K562 (cell line): Measurements from ENCODE around the gene ZNF549. TPM values are rescaled to one million over a fixed set of nuclear protein-coding genes. Genes with fewer than 3 reads are reported as not detected.

ENCODE experiments used
- BRF1 ChIP-seq: IDR thresholded peaks from 3 replicates; pipeline ENCODE4 v1.6.1; 2011; ENCODE audit warnings: borderline replicate concordance, mild to moderate bottlenecking; ENCODE audit not compliant: insufficient read length; ENCODE audit errors: extremely low read depth
- CHCHD3 ChIP-seq: fragments of 250-450 bp; sonication (Bioruptor Pico); IDR thresholded peaks from 2 replicates; pipeline ENCODE4 v2.1.2; 2022; ENCODE audit warnings: mild to moderate bottlenecking
- ESRRA ChIP-seq: fragments of 450-650 bp; IDR thresholded peaks from 2 replicates; pipeline ENCODE4 v1.6.1; 2014; ENCODE audit warnings: low read depth, mild to moderate bottlenecking, moderate library complexity, borderline replicate concordance
- HDAC3 ChIP-seq: fragments of 450-650 bp; IDR thresholded peaks from 2 replicates; pipeline ENCODE4 v1.6.1; 2018; ENCODE audit warnings: borderline replicate concordance, mild to moderate bottlenecking, moderate library complexity; ENCODE audit not compliant: partially characterized antibody
- ID3 ChIP-seq, 2 experiments: fragments of 250-450 bp in 1 of 2; fragments of 450-650 bp in 1 of 2; sonication (Bioruptor Pico) in 1 of 2; IDR thresholded peaks; 2 replicates each; pipeline versions ENCODE4 v1.6.1 to v1.8.0; 2016 to 2021; ENCODE audit warnings: mild to moderate bottlenecking in 2 of 2, moderate library complexity in 2 of 2, missing compliant biosample characterization in 1 of 2, missing genetic modification characterization in 1 of 2
- RBFOX2 ChIP-seq: fragments of 200-400 bp; formaldehyde crosslinking; IDR thresholded peaks from 2 replicates; pipeline ENCODE4 v1.6.1; 2017; ENCODE audit warnings: low read depth, mild to moderate bottlenecking, low read length, moderate library complexity
- SNIP1 ChIP-seq: fragments of 450-650 bp; IDR thresholded peaks from 2 replicates; pipeline ENCODE4 v1.7.1; 2017; ENCODE audit warnings: low read depth, mild to moderate bottlenecking
- SP1 ChIP-seq: sonication (generic); formaldehyde crosslinking; IDR thresholded peaks from 2 replicates; pipeline ENCODE4 v1.8.1; 2022; ENCODE audit warnings: mild to moderate bottlenecking, missing genetic modification reagents
- TGIF2 ChIP-seq: sonication (generic); formaldehyde crosslinking; IDR thresholded peaks from 2 replicates; pipeline ENCODE4 v1.8.1; 2022; ENCODE audit warnings: mild to moderate bottlenecking, missing genetic modification reagents, moderate library complexity
- ZMIZ1 ChIP-seq, 2 experiments: fragments of 150-350 bp in 1 of 2; IDR thresholded peaks; 2 replicates each; pipeline ENCODE4 v1.6.1; 2012 to 2016; ENCODE audit warnings: low read depth in 2 of 2, low read length in 2 of 2, mild to moderate bottlenecking in 1 of 2, moderate library complexity in 1 of 2
- polyA plus RNA-seq, 8 experiments: library from polyadenylated mRNA; depleted of rRNA in 4 of 8; stranded (reverse) in 5 of 8; unstranded in 3 of 8; fragments of >200 nt; fragmentation: Nextera tagmentation in 2 of 8; fragmentation: Illumina TruSeq in 1 of 8; extraction: Ambion mirVana in 2 of 8; extraction: Trizol in 1 of 8; gene quantifications; 2 replicates each; pipeline versions ENCODE4 v1.2.1 to v1.2.3, GENCODE V29; 2011 to 2014; ENCODE audit warnings: inconsistent platforms in 1 of 8, missing spikeins in 1 of 8
- total RNA-seq, 7 experiments: library from RNA; depleted of rRNA in 6 of 7; stranded (reverse); fragments of >200 nt in 6 of 7; fragmentation: Illumina TruSeq in 2 of 7; extraction: Trizol in 2 of 7; gene quantifications; 2 replicates each; pipeline versions ENCODE4 v1.2.1 to v1.2.3, GENCODE V29; 2011 to 2021; ENCODE audit warnings: low replicate concordance in 1 of 7
- TF ChIP-seq, protein P1 (sequence below): fragments of 450-650 bp; IDR thresholded peaks from 2 replicates; pipeline ENCODE4 v1.6.1; 2017; ENCODE audit warnings: antibody characterized with exemption
- TF ChIP-seq, protein P2 (sequence below): sonication (generic); formaldehyde crosslinking; IDR thresholded peaks from 2 replicates; pipeline ENCODE4 v1.8.0; 2022; ENCODE audit warnings: mild to moderate bottlenecking, missing genetic modification reagents, borderline replicate concordance
- TF ChIP-seq, protein P3 (sequence below), 2 experiments: fragments of 450-650 bp; conservative IDR thresholded peaks; 2 replicates each; pipeline ENCODE4 v1.6.1; 2017; ENCODE audit warnings: mild to moderate bottlenecking in 2 of 2, moderate library complexity in 2 of 2
- TF ChIP-seq, protein P4 (sequence below): fragments of 250-450 bp; sonication (Bioruptor Pico); IDR thresholded peaks from 2 replicates; pipeline ENCODE4 v1.8.0; 2022; ENCODE audit warnings: inconsistent platforms, mild to moderate bottlenecking, moderate library complexity, borderline replicate concordance

The ZNF549 gene
- total and polyA plus RNA-seq, 9 of the 15 experiments (the other 6 are each of a cell fraction or from before 2014, with no cell fraction given) = 0.03 to 0.68 (median 0.25) TPM

DNA sequence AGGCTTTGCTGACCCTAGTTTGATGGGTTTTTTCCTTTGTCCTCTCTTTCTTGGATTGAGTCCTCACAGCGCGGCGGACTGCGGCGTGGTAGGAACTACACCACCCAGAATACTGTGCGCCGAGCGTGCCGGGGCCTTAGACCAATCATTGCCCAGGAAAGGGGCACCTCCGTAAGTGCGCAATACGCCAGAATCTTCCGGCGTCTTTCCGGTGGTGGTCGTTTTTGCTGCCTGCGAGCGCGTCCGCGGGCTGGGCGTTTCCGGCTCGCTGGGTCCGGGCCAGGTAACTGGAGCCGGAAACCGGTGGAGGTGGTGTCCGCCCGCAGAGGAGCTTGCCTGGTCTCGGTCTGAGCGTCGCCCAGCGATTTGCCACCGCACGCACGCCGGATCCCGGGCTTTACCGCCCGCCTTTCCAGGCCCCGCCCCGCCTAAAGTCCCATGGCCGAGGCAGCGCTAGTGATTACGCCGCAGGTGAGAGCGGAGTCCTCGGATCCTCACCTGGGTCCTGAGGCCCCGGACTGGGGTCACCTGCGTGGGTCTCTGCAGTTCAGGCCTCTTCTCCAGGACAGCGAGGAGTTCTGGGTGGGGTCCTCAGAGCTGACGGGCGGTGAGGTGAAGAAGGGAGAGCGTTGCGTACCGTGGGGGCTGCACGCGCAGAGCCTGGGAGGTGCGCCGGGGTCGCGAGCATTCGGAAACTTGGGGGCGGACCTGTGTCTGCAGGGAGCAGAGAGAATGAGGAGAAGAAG is at the start of gene ZNF549 (continued):
- TF ChIP-seq ZMIZ1 (IDR thresholded peaks at IDR 0.05; ENCODE audit: low read depth in 2 of 2, low read length in 2 of 2) = no peak
- no peak for TF ChIP-seq SP1 (CRISPR knock-in tag)
- TF ChIP-seq, protein P1, sequence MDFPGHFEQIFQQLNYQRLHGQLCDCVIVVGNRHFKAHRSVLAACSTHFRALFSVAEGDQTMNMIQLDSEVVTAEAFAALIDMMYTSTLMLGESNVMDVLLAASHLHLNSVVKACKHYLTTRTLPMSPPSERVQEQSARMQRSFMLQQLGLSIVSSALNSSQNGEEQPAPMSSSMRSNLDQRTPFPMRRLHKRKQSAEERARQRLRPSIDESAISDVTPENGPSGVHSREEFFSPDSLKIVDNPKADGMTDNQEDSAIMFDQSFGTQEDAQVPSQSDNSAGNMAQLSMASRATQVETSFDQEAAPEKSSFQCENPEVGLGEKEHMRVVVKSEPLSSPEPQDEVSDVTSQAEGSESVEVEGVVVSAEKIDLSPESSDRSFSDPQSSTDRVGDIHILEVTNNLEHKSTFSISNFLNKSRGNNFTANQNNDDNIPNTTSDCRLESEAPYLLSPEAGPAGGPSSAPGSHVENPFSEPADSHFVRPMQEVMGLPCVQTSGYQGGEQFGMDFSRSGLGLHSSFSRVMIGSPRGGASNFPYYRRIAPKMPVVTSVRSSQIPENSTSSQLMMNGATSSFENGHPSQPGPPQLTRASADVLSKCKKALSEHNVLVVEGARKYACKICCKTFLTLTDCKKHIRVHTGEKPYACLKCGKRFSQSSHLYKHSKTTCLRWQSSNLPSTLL = no peak
- no peak for TF ChIP-seq HDAC3
- no peak for TF ChIP-seq SNIP1
- no peak for TF ChIP-seq BRF1
- TF ChIP-seq, protein P2, sequence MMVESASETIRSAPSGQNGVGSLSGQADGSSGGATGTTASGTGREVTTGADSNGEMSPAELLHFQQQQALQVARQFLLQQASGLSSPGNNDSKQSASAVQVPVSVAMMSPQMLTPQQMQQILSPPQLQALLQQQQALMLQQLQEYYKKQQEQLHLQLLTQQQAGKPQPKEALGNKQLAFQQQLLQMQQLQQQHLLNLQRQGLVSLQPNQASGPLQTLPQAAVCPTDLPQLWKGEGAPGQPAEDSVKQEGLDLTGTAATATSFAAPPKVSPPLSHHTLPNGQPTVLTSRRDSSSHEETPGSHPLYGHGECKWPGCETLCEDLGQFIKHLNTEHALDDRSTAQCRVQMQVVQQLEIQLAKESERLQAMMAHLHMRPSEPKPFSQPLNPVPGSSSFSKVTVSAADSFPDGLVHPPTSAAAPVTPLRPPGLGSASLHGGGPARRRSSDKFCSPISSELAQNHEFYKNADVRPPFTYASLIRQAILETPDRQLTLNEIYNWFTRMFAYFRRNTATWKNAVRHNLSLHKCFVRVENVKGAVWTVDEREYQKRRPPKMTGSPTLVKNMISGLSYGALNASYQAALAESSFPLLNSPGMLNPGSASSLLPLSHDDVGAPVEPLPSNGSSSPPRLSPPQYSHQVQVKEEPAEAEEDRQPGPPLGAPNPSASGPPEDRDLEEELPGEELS (CRISPR knock-in tag) = no peak
- TF ChIP-seq, protein P3, sequence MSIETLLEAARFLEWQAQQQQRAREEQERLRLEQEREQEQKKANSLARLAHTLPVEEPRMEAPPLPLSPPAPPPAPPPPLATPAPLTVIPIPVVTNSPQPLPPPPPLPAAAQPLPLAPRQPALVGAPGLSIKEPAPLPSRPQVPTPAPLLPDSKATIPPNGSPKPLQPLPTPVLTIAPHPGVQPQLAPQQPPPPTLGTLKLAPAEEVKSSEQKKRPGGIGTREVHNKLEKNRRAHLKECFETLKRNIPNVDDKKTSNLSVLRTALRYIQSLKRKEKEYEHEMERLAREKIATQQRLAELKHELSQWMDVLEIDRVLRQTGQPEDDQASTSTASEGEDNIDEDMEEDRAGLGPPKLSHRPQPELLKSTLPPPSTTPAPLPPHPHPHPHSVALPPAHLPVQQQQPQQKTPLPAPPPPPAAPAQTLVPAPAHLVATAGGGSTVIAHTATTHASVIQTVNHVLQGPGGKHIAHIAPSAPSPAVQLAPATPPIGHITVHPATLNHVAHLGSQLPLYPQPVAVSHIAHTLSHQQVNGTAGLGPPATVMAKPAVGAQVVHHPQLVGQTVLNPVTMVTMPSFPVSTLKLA (conservative IDR thresholded peaks at IDR 0.05) = peak in 1 of 2 experiments; percentile 51; a peak in 1 of 4 replicates
- TF ChIP-seq, protein P4, sequence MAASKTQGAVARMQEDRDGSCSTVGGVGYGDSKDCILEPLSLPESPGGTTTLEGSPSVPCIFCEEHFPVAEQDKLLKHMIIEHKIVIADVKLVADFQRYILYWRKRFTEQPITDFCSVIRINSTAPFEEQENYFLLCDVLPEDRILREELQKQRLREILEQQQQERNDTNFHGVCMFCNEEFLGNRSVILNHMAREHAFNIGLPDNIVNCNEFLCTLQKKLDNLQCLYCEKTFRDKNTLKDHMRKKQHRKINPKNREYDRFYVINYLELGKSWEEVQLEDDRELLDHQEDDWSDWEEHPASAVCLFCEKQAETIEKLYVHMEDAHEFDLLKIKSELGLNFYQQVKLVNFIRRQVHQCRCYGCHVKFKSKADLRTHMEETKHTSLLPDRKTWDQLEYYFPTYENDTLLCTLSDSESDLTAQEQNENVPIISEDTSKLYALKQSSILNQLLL (CRISPR knock-in tag) = no peak
- TF ChIP-seq CHCHD3 (CRISPR knock-in tag) = no peak
- peak; percentile 46 for TF ChIP-seq RBFOX2
- TF ChIP-seq ESRRA = no peak
- no peak for TF ChIP-seq TGIF2 (CRISPR knock-in tag)
- no peak for TF ChIP-seq ID3 (CRISPR knock-in tag; IDR thresholded peaks at IDR 0.05)
- no peak for TF ChIP-seq ID3 (tag; IDR thresholded peaks at IDR 0.05)
